Activated CD8-positive, alpha-beta memory T cell treated with anti-CD3 and anti-CD28 coated beads for 4 hours (primary cell): ENCODE measurements around the gene DPF3.

ENCODE experiments used
- DNase-seq, 2 donors: peaks; one replicate each; pipeline ENCODE4 v3.0.0-alpha.2; 2020; ENCODE audit warnings: low read depth in 2 of 2

DPF3 gene

GRCh38 chr14:72800848-72801370 is 93.0 kb downstream of the DPF3 start:
- DNase-seq = no peak

- no peak for DNase-seq
Measured at GRCh38 chr14:72800296-72800695, 93.6 kb downstream of the DPF3 start.

- DNase-seq = no peak
Measured at GRCh38 chr14:72796935-72797334, 97.0 kb downstream of the DPF3 start.

- DNase-seq = no peak
Measured at GRCh38 chr14:72793156-72793939, 100.6 kb downstream of the DPF3 start.

- DNase-seq = no peak
Measured at GRCh38 chr14:72792051-72792788, 101.7 kb downstream of the DPF3 start.

GRCh38 chr14:72790887-72791566 is 102.9 kb downstream of the DPF3 start:
- DNase-seq = no peak

- DNase-seq = no peak
Measured at GRCh38 chr14:72788972-72789728, 104.8 kb downstream of the DPF3 start.

GRCh38 chr14:72788255-72788654 is 105.6 kb downstream of the DPF3 start:
- no peak for DNase-seq

GRCh38 chr14:72787841-72788240 is 106.1 kb downstream of the DPF3 start:
- DNase-seq = no peak

- DNase-seq = no peak
Measured at GRCh38 chr14:72786378-72787350, 107.2 kb downstream of the DPF3 start.

- DNase-seq = no peak
Measured at GRCh38 chr14:72783741-72784140, 110.2 kb downstream of the DPF3 start.

GRCh38 chr14:72782817-72783216 is 111.1 kb downstream of the DPF3 start:
- no peak for DNase-seq

- DNase-seq = no peak
Measured at GRCh38 chr14:72781561-72782508, 112.1 kb downstream of the DPF3 start.

- no peak for DNase-seq
Measured at GRCh38 chr14:72780751-72781150, 113.2 kb downstream of the DPF3 start.

- DNase-seq = no peak
Measured at GRCh38 chr14:72779679-72780078, 114.2 kb downstream of the DPF3 start.

GRCh38 chr14:72777636-72778035 is 116.3 kb downstream of the DPF3 start:
- no peak for DNase-seq

- no peak for DNase-seq
Measured at GRCh38 chr14:72776701-72777261, 117.1 kb downstream of the DPF3 start.

- DNase-seq = no peak
Measured at GRCh38 chr14:72775923-72776554, 117.9 kb downstream of the DPF3 start.
